Bone marrow (tissue), 2 donors: ENCODE measurements around the gene ZNF208.
"Not testable (repeated sequence)": the region's sequence is repeated elsewhere in the genome, so short reads cannot be mapped to it uniquely, and the experiment has no call there.

ENCODE experiments used
- DNase-seq, 2 donors: peaks; one replicate each; lab custom pipeline; 2025; lab: John Stamatoyannopoulos, UW

The ZNF208 gene

DNA sequence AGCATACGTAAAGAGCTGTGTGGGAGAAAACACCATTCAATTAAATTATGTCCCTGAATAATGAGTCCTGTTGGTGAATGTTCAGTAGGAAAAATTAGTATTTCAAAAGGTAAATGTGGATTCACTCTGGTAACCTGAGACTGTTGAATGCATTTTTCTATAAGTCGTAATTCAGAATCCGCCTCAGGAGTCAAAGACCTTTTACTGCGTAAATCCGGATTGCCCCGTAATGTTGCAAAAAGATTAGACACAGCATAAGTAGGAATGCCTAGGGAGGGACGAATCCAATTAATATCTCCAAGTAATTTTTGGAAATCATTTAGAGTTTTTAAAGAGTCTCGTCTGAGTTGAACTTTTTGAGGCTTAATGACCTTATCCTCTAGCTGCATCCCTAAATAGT, 126.0 kb downstream of the ZNF208 start:
- DNase-seq = not testable (repeated sequence)

- DNase-seq = no peak
Observed at GRCh38 chr19:21883516-21883915, 127.2 kb downstream of the ZNF208 start.
